Smooth muscle cell (in vitro differentiated cells): ENCODE results near the gene HAND1. TPM values are rescaled to one million over a fixed set of nuclear protein-coding genes. Genes with fewer than 3 reads are reported as not detected.

Experiments
- DNase-seq: peaks from one replicate; lab custom pipeline; 2025; ENCODE audit not compliant: unreplicated experiment; lab: John Stamatoyannopoulos, UW
- H2AFZ ChIP-seq: fragments of 200-600 bp; sonication (generic); 2 replicates; pipeline ENCODE4 v1.6.0; 2016; ENCODE audit warnings: antibody characterized with exemption, low read depth, mild to moderate bottlenecking
- H3F3A ChIP-seq: fragments of 200-600 bp; sonication (generic); 2 replicates; pipeline ENCODE4 v1.6.0; 2017; ENCODE audit warnings: antibody characterized with exemption, low read depth
- H3K27ac ChIP-seq: fragments of 200-600 bp; sonication (generic); 2 replicates; pipeline ENCODE4 v1.5.1; 2016; ENCODE audit warnings: low read depth, mild to moderate bottlenecking
- H3K27me3 ChIP-seq: fragments of 200-600 bp; sonication (generic); 2 replicates; pipeline ENCODE4 v1.6.1; 2016; ENCODE audit warnings: low read depth, mild to moderate bottlenecking
- H3K36me3 ChIP-seq: fragments of 200-600 bp; sonication (generic); 2 replicates; pipeline ENCODE4 v1.5.1; 2016; ENCODE audit warnings: low read depth
- H3K4me1 ChIP-seq: fragments of 200-600 bp; sonication (generic); 2 replicates; pipeline ENCODE4 v1.5.1; 2016; ENCODE audit warnings: low read depth
- H3K4me2 ChIP-seq: fragments of 200-600 bp; sonication (generic); 2 replicates; pipeline ENCODE4 v1.6.0; 2016; ENCODE audit warnings: mild to moderate bottlenecking
- H3K4me3 ChIP-seq: fragments of 200-600 bp; sonication (generic); 2 replicates; pipeline ENCODE4 v1.5.1; 2016; ENCODE audit warnings: mild to moderate bottlenecking
- H3K79me2 ChIP-seq: fragments of 200-600 bp; sonication (generic); 2 replicates; pipeline ENCODE4 v1.6.0; 2016; ENCODE audit warnings: low read depth, mild to moderate bottlenecking
- H3K9ac ChIP-seq: fragments of 200-600 bp; sonication (generic); 2 replicates; pipeline ENCODE4 v1.6.0; 2016; ENCODE audit warnings: low read depth
- H3K9me3 ChIP-seq: fragments of 200-600 bp; sonication (generic); replicated peaks from 2 replicates; pipeline ENCODE4 v1.5.1; 2016; ENCODE audit warnings: low read depth
- H4K20me1 ChIP-seq: fragments of 200-600 bp; sonication (generic); 2 replicates; pipeline ENCODE4 v1.6.0; 2016; ENCODE audit warnings: low read depth
- WGBS: methylation state at CpG from one replicate; pipeline ENCODE4 v1.1.7; 2016; ENCODE audit warnings: low lambda C conversion rate; 5-methylcytosine and 5-hydroxymethylcytosine counted together
- polyA plus RNA-seq: library from polyadenylated mRNA; unstranded; fragments of >200 nt; fragmentation: Nextera tagmentation; extraction: Ambion mirVana; gene quantifications from 2 replicates; pipeline ENCODE4 v1.2.1, GENCODE V29; 2016
- total RNA-seq: library from RNA; depleted of rRNA; stranded (reverse); fragments of >200 nt; gene quantifications from 2 replicates; pipeline ENCODE4 v1.2.3, GENCODE V29; 2014
- TF ChIP-seq, protein P1 (sequence below): fragments of 200-600 bp; sonication (generic); IDR thresholded peaks from 2 replicates; pipeline ENCODE4 v1.5.1; 2017; ENCODE audit warnings: borderline replicate concordance, mild to moderate bottlenecking, antibody characterized with exemption; ENCODE audit not compliant: insufficient read depth, poor library complexity, severe bottlenecking

Gene HAND1
- total and polyA plus RNA-seq, 2 experiments from 2014 or later: 18.2 to 36.3 TPM

DNA sequence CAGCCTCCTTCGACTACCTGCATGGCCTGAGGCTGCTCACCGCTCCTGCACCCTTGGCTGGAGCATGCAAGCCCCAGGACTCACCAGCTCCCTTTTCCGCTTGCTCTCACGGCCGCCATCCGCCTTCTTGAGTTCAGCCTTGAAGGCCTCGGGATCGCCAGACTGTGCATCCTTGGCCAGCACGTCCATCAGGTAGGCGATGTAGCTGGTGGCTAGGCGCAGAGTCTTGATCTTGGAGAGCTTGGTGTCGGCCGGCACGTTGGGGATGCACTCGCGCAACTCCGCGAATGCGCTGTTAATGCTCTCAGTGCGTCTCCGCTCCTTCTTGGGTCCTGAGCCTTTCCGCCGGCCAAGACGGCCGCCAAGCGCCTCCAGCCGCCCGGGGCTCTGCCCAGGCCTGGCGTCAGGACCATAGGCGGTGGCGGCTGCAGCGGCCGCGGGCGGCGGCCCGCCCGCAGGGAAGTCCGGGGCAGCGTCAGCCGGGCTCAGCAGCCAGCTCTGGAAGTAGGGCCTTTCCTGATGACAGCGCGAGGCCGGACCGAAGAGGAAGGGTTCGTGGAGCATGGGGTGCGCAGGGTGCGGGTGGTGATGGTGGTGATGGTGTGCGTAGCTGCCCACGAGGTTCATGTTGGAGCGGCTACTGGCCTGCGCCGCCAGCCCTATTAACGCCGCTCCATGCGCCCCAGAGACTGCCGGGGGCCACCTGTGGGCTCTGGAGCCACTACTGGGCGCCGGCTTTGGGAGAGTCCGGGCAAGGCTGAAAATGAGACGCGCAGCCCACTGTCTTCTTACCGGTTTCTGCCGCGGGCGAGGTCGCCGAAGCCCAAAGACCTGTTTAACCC is 424 bp downstream of the HAND1 start:
- peaks cover 12% of the 10 kb centered on the region for H3F3A ChIP-seq
- peak overlapping the region; percentile 49 for H3K9ac ChIP-seq
- peak overlapping the region; percentile 75 for H2AFZ ChIP-seq
- peaks cover 35% of the 10 kb centered on the region for H3K27me3 ChIP-seq
- H3K27ac ChIP-seq: no peak overlapping the region
- no peak for DNase-seq
- H3K9me3 ChIP-seq: no peaks in the 10 kb centered on the region
- peak overlapping the region; percentile 95 for H3K4me2 ChIP-seq
- under 1% methylated on average over 68 of the region's 68 CpGs for WGBS
- H3K36me3 ChIP-seq: no peaks in the 10 kb centered on the region
- peak overlapping the region; percentile 65 for H3K4me3 ChIP-seq
- H3K4me1 ChIP-seq: peaks cover 38% of the 10 kb centered on the region
- H4K20me1 ChIP-seq: no peaks in the 10 kb centered on the region
- peaks cover 42% of the 10 kb centered on the region for H3K79me2 ChIP-seq
- TF ChIP-seq, protein P1, sequence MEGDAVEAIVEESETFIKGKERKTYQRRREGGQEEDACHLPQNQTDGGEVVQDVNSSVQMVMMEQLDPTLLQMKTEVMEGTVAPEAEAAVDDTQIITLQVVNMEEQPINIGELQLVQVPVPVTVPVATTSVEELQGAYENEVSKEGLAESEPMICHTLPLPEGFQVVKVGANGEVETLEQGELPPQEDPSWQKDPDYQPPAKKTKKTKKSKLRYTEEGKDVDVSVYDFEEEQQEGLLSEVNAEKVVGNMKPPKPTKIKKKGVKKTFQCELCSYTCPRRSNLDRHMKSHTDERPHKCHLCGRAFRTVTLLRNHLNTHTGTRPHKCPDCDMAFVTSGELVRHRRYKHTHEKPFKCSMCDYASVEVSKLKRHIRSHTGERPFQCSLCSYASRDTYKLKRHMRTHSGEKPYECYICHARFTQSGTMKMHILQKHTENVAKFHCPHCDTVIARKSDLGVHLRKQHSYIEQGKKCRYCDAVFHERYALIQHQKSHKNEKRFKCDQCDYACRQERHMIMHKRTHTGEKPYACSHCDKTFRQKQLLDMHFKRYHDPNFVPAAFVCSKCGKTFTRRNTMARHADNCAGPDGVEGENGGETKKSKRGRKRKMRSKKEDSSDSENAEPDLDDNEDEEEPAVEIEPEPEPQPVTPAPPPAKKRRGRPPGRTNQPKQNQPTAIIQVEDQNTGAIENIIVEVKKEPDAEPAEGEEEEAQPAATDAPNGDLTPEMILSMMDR: no peak

DNA sequence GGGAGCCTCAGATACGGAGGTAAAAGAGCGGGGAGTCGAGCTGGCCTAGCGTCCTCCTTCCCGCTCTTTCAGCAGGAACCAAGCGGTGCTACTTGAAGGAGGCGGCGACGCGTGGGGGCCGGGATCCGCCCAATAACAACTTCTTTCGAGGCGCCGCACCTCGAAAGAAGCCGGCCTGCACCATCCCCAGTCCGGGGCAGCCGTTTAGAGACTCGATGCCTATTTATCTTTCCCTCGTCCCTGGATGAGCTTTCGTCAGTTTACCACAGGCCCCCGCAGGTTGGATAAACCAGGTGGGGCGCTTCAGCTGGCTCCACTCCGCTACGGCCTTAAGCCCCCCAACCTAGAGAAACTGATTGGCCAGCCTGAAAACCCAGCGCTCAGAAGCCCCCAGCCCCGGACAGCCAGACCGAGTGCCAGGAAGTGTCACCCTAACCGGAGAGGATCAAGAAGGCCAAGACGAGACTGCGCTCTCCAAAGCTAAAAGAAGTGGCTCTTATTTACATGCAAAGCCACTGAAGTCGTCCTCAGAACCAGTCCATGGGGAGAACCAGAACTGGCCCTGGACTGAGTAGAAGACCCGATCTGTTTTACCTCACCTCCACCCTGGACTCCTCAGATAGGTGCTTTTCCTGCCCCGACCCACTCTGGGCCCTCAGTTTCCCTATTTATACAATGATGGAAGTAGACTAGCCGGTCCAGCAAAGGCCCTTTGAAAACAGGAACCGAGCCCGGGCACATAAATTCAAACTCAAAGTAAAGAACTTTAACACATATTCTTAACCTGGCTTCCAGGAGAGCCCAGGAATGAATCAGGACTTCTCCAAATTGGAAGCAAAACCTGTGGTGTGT is 1.4 kb downstream of the HAND1 start:
- peak overlapping the region; percentile 75 for H2AFZ ChIP-seq
- peak overlapping the region; percentile 49 for H3K9ac ChIP-seq
- H3K4me1 ChIP-seq: peaks cover 38% of the 10 kb centered on the region
- H3K79me2 ChIP-seq: peaks cover 42% of the 10 kb centered on the region
- H3K36me3 ChIP-seq: no peaks in the 10 kb centered on the region
- TF ChIP-seq, protein P1: no peak
- WGBS: 1% methylated on average over 37 of the region's 38 CpGs
- peaks cover 30% of the 10 kb centered on the region for H3K27me3 ChIP-seq
- no peaks in the 10 kb centered on the region for H3K9me3 ChIP-seq
- peaks cover 16% of the 10 kb centered on the region for H3F3A ChIP-seq
- H4K20me1 ChIP-seq: no peaks in the 10 kb centered on the region
- peak overlapping the region; percentile 33 for H3K27ac ChIP-seq
- H3K4me3 ChIP-seq: peak overlapping the region; percentile 65
- DNase-seq: no peak
- H3K4me2 ChIP-seq: peak overlapping the region; percentile 95

DNA sequence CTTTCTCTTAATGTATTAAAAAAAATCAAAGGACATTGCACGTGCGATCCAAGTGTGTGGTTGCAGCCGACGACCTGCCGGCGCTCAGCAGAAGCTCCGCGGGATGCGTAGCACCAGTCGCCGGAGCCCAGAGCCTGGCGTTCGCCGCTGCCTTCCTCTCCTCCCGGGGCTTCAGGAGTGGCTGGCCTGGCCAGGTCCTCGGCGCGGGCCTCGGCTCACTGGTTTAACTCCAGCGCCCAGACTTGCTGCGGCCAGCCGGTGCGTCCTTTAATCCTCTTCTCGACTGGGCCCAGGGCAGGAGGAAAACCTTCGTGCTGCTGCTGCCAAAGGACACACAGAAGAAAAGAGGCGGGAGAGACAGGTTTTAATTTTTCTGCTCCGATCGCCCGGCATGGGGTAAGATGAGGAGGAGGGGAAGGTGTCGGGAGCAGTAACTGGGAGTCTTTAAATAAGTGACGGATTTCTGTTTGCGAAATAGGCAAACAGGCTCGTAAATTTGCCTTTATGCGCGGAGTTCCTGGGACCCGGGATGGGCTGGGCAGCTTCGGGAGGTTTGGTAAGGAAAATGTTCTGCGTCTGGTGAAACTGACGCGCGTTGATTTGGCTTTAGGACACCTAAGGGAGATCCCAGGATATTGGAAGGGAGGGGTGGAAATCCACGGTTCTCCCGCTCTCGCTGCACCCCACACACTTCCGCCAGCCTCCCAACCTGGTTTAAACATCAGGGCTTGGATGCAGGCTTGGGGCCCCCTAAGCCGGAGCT is 2.3 kb downstream of the HAND1 start:
- H3K36me3 ChIP-seq: no peaks in the 10 kb centered on the region
- no peak for DNase-seq
- TF ChIP-seq, protein P1: no peak
- no peaks in the 10 kb centered on the region for H4K20me1 ChIP-seq
- H3K4me1 ChIP-seq: peaks cover 38% of the 10 kb centered on the region
- H3K4me3 ChIP-seq: peak overlapping the region; percentile 65
- no peaks in the 10 kb centered on the region for H3K9me3 ChIP-seq
- peak overlapping the region; percentile 75 for H2AFZ ChIP-seq
- H3K27me3 ChIP-seq: peaks cover 22% of the 10 kb centered on the region
- peaks cover 42% of the 10 kb centered on the region for H3K79me2 ChIP-seq
- H3K4me2 ChIP-seq: peak overlapping the region; percentile 95
- H3F3A ChIP-seq: peaks cover 16% of the 10 kb centered on the region
- H3K27ac ChIP-seq: peak overlapping the region; percentile 26
- H3K9ac ChIP-seq: peak overlapping the region; percentile 49
- WGBS: under 1% methylated on average over 46 of the region's 46 CpGs
